ENCODE data around the gene GNAZ. TPM values are rescaled to one million over a fixed set of nuclear protein-coding genes. Genes with fewer than 3 reads are reported as not detected.

The GNAZ gene
- total and polyA plus RNA-seq, 2 donors (not counting 1 experiment from before 2014, with no cell fraction given), result 2.8 to 9.1 TPM

GRCh38 chr22:23116506-23117263, 46.4 kb downstream of the GNAZ start:
- no peak overlapping the region for H3K27ac ChIP-seq (ENCODE audit: low read length in 2 of 2)
- H3K79me2 ChIP-seq (ENCODE audit: control insufficient read depth, insufficient read depth, low read length), result no peaks in the 10 kb centered on the region
- H3K9me3 ChIP-seq (ENCODE audit: control extremely low read depth in 1 of 3, control insufficient read depth in 2 of 3, insufficient read depth in 1 of 3, low read length in 2 of 3), result no peaks in the 10 kb centered on the region
- intact Hi-C loops (cut with micrococcal nuclease), result no loop called here
- no peak for DNase-seq
- no peaks in the 10 kb centered on the region for H3K27me3 ChIP-seq (replicated peaks in 1 of 4; ENCODE audit: control extremely low read depth in 1 of 4, control insufficient read depth in 3 of 4, insufficient read depth in 4 of 4, low read length in 3 of 4)
- no peak overlapping the region for H3K9ac ChIP-seq (ENCODE audit: low read length)
- ChIA-PET POLR2A (no interaction called here), CTCF (no interaction called here)
- Mint-ChIP-seq H3K4me3 (no peak overlapping the region), H3K27ac (no peak overlapping the region), H3K4me1 (peaks cover 17% of the 10 kb centered on the region), H3K27me3 (no peaks in the 10 kb centered on the region), H3K9me3 (ENCODE audit: insufficient read depth) (no peaks in the 10 kb centered on the region)
- H3K36me3 ChIP-seq (replicated peaks in 1 of 2; ENCODE audit: control extremely low read depth in 1 of 2, control insufficient read depth in 1 of 2, extremely low read depth in 1 of 2, insufficient read depth in 2 of 2, low read length in 1 of 2), result no peaks in the 10 kb centered on the region
- H3K4me3 ChIP-seq (ENCODE audit: control extremely low read depth in 1 of 5, extremely low read depth in 1 of 5, insufficient read depth in 1 of 5, low read depth in 2 of 5, low read length in 4 of 5), result no peak overlapping the region
- no peak overlapping the region for H2AFZ ChIP-seq (ENCODE audit: insufficient read depth, low read depth, low read length, poor library complexity, severe bottlenecking)
- no peak overlapping the region for H3K4me2 ChIP-seq (replicated peaks; ENCODE audit: low read depth, low read length, poor library complexity, severe bottlenecking)
- peaks cover 5 to 12% of the 10 kb centered on the region in 2 donors for H3K4me1 ChIP-seq (ENCODE audit: control insufficient read depth in 2 of 2, insufficient read depth in 2 of 2, low read length in 2 of 2)
- TF ChIP-seq EZH2 (IDR thresholded peaks at IDR 0.05; ENCODE audit: borderline replicate concordance, insufficient read depth, low read depth, low read length, poor library complexity, severe bottlenecking) (no peak), CTCF (IDR thresholded peaks at IDR 0.05) (no peak)
- no peaks in the 10 kb centered on the region for H4K20me1 ChIP-seq (ENCODE audit: control insufficient read depth, insufficient read depth, low read length, poor library complexity, severe bottlenecking)
- 89% methylated on average over 6 of the region's 10 CpGs for WGBS (ENCODE audit: insufficient coverage)
- no peak for ATAC-seq (ENCODE audit: low read depth)

GRCh38 chr22:23117275-23117674, 47.0 kb downstream of the GNAZ start:
- Mint-ChIP-seq H3K27ac (no peak overlapping the region), H3K9me3 (ENCODE audit: insufficient read depth) (no peaks in the 10 kb centered on the region), H3K27me3 (no peaks in the 10 kb centered on the region), H3K4me1 (peaks cover 17% of the 10 kb centered on the region), H3K4me3 (no peak overlapping the region)
- Histone ChIP-seq H3K4me1 (ENCODE audit: control insufficient read depth in 2 of 2, insufficient read depth in 2 of 2, low read length in 2 of 2) (peaks cover 5 to 12% of the 10 kb centered on the region in 2 donors), H4K20me1 (ENCODE audit: control insufficient read depth, insufficient read depth, low read length, poor library complexity, severe bottlenecking) (no peaks in the 10 kb centered on the region), H3K9ac (ENCODE audit: low read length) (no peak overlapping the region), H3K79me2 (ENCODE audit: control insufficient read depth, insufficient read depth, low read length) (no peaks in the 10 kb centered on the region), H3K4me2 (replicated peaks; ENCODE audit: low read depth, low read length, poor library complexity, severe bottlenecking) (no peak overlapping the region), H2AFZ (ENCODE audit: insufficient read depth, low read depth, low read length, poor library complexity, severe bottlenecking) (no peak overlapping the region), H3K27ac (ENCODE audit: low read length in 2 of 2) (no peak overlapping the region), H3K4me3 (ENCODE audit: control extremely low read depth in 1 of 5, extremely low read depth in 1 of 5, insufficient read depth in 1 of 5, low read depth in 2 of 5, low read length in 4 of 5) (no peak overlapping the region), H3K27me3 (replicated peaks in 1 of 4; ENCODE audit: control extremely low read depth in 1 of 4, control insufficient read depth in 3 of 4, insufficient read depth in 4 of 4, low read length in 3 of 4) (no peaks in the 10 kb centered on the region), H3K36me3 (replicated peaks in 1 of 2; ENCODE audit: control extremely low read depth in 1 of 2, control insufficient read depth in 1 of 2, extremely low read depth in 1 of 2, insufficient read depth in 2 of 2, low read length in 1 of 2) (no peaks in the 10 kb centered on the region), H3K9me3 (ENCODE audit: control extremely low read depth in 1 of 3, control insufficient read depth in 2 of 3, insufficient read depth in 1 of 3, low read length in 2 of 3) (no peaks in the 10 kb centered on the region)
- TF ChIP-seq EZH2 (IDR thresholded peaks at IDR 0.05; ENCODE audit: borderline replicate concordance, insufficient read depth, low read depth, low read length, poor library complexity, severe bottlenecking), result no peak
- TF ChIP-seq CTCF (IDR thresholded peaks at IDR 0.05), result no peak
- ATAC-seq (ENCODE audit: low read depth) (no peak), DNase-seq (no peak)
- intact Hi-C loops (cut with micrococcal nuclease), result no loop called here
- 97% methylated on average over 10 of the region's 10 CpGs for WGBS (ENCODE audit: insufficient coverage)
- POLR2A ChIA-PET, result no interaction called here
- CTCF ChIA-PET, result interaction anchor here (1.1 kb wide), 1 partner anchor 157 kb away, joined by 3 read pairs; no protein-coding TSS in a partner anchor

All from B cell (primary cell).